ENCODE measurements around the gene TMEM132C. TPM values are rescaled to one million over a fixed set of nuclear protein-coding genes. Genes with fewer than 3 reads are reported as not detected.

TMEM132C gene
- total and polyA plus RNA-seq, 2 of the 8 experiments (the other 6 are each of a cell fraction or from before 2014, with no cell fraction given) = 0.23 to 0.76 TPM

DNA sequence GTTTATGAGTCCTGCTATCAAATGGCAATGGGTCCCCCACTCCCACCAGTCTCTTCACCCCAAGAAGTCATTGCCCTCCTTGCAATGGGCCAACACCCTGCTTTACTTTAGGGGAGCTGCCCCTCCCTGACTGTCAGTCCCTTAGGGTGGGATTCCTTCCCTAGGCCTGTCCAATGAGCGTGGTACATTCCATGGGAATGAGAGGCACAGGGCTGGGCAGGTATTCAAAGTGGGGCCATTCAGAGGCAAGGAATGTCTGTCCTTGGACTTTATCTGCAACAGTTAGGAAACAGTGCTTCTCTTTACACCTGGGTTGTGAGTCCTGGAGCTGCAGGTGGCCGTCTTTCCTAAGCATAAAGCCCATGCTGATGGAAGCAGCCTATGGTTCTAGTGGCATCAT is 40.8 kb downstream of the TMEM132C start:
- no peak for DNase-seq (ENCODE audit: low read depth in 1 of 2, low spot score in 2 of 2)
- H2BK5ac ChIP-seq (ENCODE audit: low read depth, low read length) = no peak overlapping the region
- H3K4me2 ChIP-seq (ENCODE audit: insufficient read depth in 1 of 2, low read depth in 2 of 2, low read length in 2 of 2) = no peak overlapping the region
- POLR2A ChIA-PET (ENCODE audit: partially characterized antibody) = no interaction called here
- no peaks in the 10 kb centered on the region for H3K36me3 ChIP-seq (ENCODE audit: control insufficient read depth in 2 of 4, insufficient read depth in 4 of 4, low read length in 3 of 4)
- H3K79me2 ChIP-seq (ENCODE audit: control insufficient read depth in 1 of 2, insufficient read depth in 2 of 2, low read length in 2 of 2) = no peaks in the 10 kb centered on the region
- H3K79me1 ChIP-seq (ENCODE audit: low read depth, low read length) = no peaks in the 10 kb centered on the region
- no peak overlapping the region for H2BK120ac ChIP-seq (replicated peaks; ENCODE audit: low read depth, low read length)
- H2BK20ac ChIP-seq (ENCODE audit: low read length) = no peak overlapping the region
- H3K27ac ChIP-seq (ENCODE audit: low read depth, low read length) = no peak overlapping the region
- H3K4ac ChIP-seq (replicated peaks; ENCODE audit: insufficient read length, low read depth, low read length) = no peak overlapping the region
- H4K5ac ChIP-seq (ENCODE audit: insufficient read length, low read depth, low read length) = no peak overlapping the region
- H3K4me1 ChIP-seq (replicated peaks in 1 of 4; ENCODE audit: control insufficient read depth in 3 of 4, insufficient read depth in 4 of 4, low read length in 3 of 4) = peaks cover 0 to 3% (median 0%) of the 10 kb centered on the region in 4 experiments; a peak in 1 of 7 replicates
- H3K23me2 ChIP-seq (ENCODE audit: low read depth, low read length) = no peaks in the 10 kb centered on the region; the same call in 1 of the 2 replicates
- no peaks in the 10 kb centered on the region for H4K20me1 ChIP-seq (replicated peaks in 1 of 2; ENCODE audit: control insufficient read depth in 1 of 2, insufficient read depth in 2 of 2, low read length in 2 of 2)
- no peak overlapping the region for H3K4me3 ChIP-seq (ENCODE audit: extremely low read depth in 1 of 4, insufficient read depth in 2 of 4, low read depth in 3 of 4, low read length in 4 of 4)
- H4K91ac ChIP-seq (replicated peaks; ENCODE audit: insufficient read length, low read length) = no peak overlapping the region
- no peak overlapping the region for H3K23ac ChIP-seq (ENCODE audit: insufficient read length)
- H3K27me3 ChIP-seq (replicated peaks in 1 of 4; ENCODE audit: control insufficient read depth in 3 of 4, extremely low read depth in 1 of 4, insufficient read depth in 3 of 4, low read length in 3 of 4) = no peaks in the 10 kb centered on the region; a peak in 1 of 7 replicates
- H3K56ac ChIP-seq (replicated peaks; ENCODE audit: insufficient read length, low read depth, low read length) = no peak overlapping the region
- H2BK15ac ChIP-seq (ENCODE audit: low read length) = no peak overlapping the region
- no peak overlapping the region for H2AFZ ChIP-seq (ENCODE audit: low read length)
- no peak overlapping the region for H2AK5ac ChIP-seq (ENCODE audit: low read depth, low read length)
- 80% methylated on average over 2 of the region's 2 CpGs; no CpG with 5 or more reads in 1 of the 2 experiments for WGBS, 2 experiments (ENCODE audit: extremely low coverage in 1 of 2, insufficient coverage in 1 of 2, insufficient read length in 1 of 2, insufficient replicate concordance in 2 of 2, low coverage in 1 of 2, low lambda C conversion rate in 2 of 2, missing lambda C conversion rate in 1 of 2)
- H2BK12ac ChIP-seq (ENCODE audit: low read depth, low read length) = no peak overlapping the region
- H3K18ac ChIP-seq (ENCODE audit: extremely low read depth, low read length) = no peak overlapping the region
- no peaks in the 10 kb centered on the region for H3K9me3 ChIP-seq (ENCODE audit: insufficient read depth in 2 of 2, low read depth in 1 of 2, low read length in 1 of 2)
- CTCF ChIA-PET (ENCODE audit: partially characterized antibody) = interaction anchor here (0.6 to 1.4 kb wide), 4 partner anchors 8 to 1257 kb away, joined by 3 read pairs; no protein-coding TSS in a partner anchor
- no peak for FAIRE-seq
- H3K9ac ChIP-seq (replicated peaks in 1 of 4; ENCODE audit: extremely low read depth in 1 of 4, low read depth in 3 of 4, low read length in 3 of 4) = no peak overlapping the region
- H4K8ac ChIP-seq (ENCODE audit: extremely low read depth, insufficient read depth, low read length) = no peak overlapping the region
- H3K14ac ChIP-seq (ENCODE audit: insufficient read length) = no peak overlapping the region
- no peak for TF ChIP-seq SP4 (IDR thresholded peaks at IDR 0.05; ENCODE audit: low read length)
- TF ChIP-seq MAFK (IDR thresholded peaks at IDR 0.05; ENCODE audit: low read depth, low read length) = no peak
- no peak for TF ChIP-seq CTCF (IDR thresholded peaks at IDR 0.05; ENCODE audit: control extremely low read depth in 1 of 3, insufficient read depth in 1 of 3, low read depth in 1 of 3, low read length in 3 of 3)
- no peak for TF ChIP-seq EZH2 (IDR thresholded peaks at IDR 0.05; ENCODE audit: low read depth, low read length, severe bottlenecking)
- TF ChIP-seq RBBP5 (IDR thresholded peaks at IDR 0.05; ENCODE audit: borderline replicate concordance, low read depth, low read length) = no peak
- TF ChIP-seq CBX8 (IDR thresholded peaks at IDR 0.05; ENCODE audit: borderline replicate concordance, low read depth, low read length) = no peak
- no peak for TF ChIP-seq BCL11A (IDR thresholded peaks at IDR 0.05; ENCODE audit: low read depth in 2 of 2, low read length in 2 of 2)
- no peak for TF ChIP-seq SIN3A (conservative IDR thresholded peaks at IDR 0.05 in 1 of 2, IDR thresholded peaks at IDR 0.05 in 1 of 2; ENCODE audit: low read depth in 1 of 2, low read length in 2 of 2)
- TF ChIP-seq TCF12 (IDR thresholded peaks at IDR 0.05; ENCODE audit: low read depth, low read length) = no peak
- TF ChIP-seq, protein P1, sequence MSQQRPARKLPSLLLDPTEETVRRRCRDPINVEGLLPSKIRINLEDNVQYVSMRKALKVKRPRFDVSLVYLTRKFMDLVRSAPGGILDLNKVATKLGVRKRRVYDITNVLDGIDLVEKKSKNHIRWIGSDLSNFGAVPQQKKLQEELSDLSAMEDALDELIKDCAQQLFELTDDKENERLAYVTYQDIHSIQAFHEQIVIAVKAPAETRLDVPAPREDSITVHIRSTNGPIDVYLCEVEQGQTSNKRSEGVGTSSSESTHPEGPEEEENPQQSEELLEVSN (IDR thresholded peaks at IDR 0.05) = no peak
- no peak for TF ChIP-seq TAF7 (optimal IDR thresholded peaks at IDR 0.05; ENCODE audit: borderline replicate concordance, low read depth, low read length)
